ENCODE data around the gene AFAP1L2.

GRCh38 chr10:114359953-114360345, 44.4 kb downstream of the AFAP1L2 start:
- TF ChIP-seq, protein P1, sequence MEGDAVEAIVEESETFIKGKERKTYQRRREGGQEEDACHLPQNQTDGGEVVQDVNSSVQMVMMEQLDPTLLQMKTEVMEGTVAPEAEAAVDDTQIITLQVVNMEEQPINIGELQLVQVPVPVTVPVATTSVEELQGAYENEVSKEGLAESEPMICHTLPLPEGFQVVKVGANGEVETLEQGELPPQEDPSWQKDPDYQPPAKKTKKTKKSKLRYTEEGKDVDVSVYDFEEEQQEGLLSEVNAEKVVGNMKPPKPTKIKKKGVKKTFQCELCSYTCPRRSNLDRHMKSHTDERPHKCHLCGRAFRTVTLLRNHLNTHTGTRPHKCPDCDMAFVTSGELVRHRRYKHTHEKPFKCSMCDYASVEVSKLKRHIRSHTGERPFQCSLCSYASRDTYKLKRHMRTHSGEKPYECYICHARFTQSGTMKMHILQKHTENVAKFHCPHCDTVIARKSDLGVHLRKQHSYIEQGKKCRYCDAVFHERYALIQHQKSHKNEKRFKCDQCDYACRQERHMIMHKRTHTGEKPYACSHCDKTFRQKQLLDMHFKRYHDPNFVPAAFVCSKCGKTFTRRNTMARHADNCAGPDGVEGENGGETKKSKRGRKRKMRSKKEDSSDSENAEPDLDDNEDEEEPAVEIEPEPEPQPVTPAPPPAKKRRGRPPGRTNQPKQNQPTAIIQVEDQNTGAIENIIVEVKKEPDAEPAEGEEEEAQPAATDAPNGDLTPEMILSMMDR (IDR thresholded peaks at IDR 0.05) = no peak
- no peak for TF ChIP-seq POLR2A (IDR thresholded peaks at IDR 0.05)
